Measurements from ENCODE around the gene FAM83G. TPM values are rescaled to one million over a fixed set of nuclear protein-coding genes. Genes with fewer than 3 reads are reported as not detected.
A peak's percentile ranks its signal among the peaks of the same experiment; 100 is the strongest.

The FAM83G gene
- total and polyA plus RNA-seq, 4 donors, result 2.2 to 11.9 (median 7.5) TPM

DNA sequence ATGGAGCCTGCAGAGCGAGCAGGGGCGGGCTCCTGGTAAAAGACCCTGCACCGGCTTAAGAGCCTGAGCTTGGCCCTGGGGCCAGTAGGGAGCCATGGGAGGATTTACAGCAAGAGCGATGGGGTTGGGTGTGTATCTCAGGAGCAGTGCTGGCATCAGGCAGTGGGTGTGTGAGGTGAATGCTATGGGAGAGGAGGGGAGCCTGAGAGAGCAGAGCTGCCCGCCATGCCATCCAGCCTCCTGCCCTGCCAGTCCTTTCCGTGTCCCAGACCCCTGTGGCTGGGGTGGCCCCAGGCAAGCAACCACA is 23.3 kb downstream of the FAM83G start:
- Histone ChIP-seq H3K27ac (ENCODE audit: low read depth in 1 of 2, low read length in 1 of 2) (no peak overlapping the region), H3K4me3 (no peak overlapping the region), H3K9ac (ENCODE audit: insufficient read depth in 1 of 2, low read length in 2 of 2) (no peak overlapping the region), H3K36me3 (ENCODE audit: control insufficient read depth in 4 of 4, insufficient read depth in 4 of 4, low read length in 4 of 4) (peaks cover 0 to 28% (median 0%) of the 10 kb centered on the region in 4 donors), H3K27me3 (ENCODE audit: control insufficient read depth in 3 of 3, insufficient read depth in 3 of 3, low read length in 2 of 3) (no peaks in the 10 kb centered on the region), H3K9me3 (ENCODE audit: control insufficient read depth in 4 of 4, insufficient read depth in 3 of 4, low read length in 3 of 4) (no peaks in the 10 kb centered on the region), H3K4me1 (ENCODE audit: control insufficient read depth in 5 of 5, insufficient read depth in 5 of 5, low read length in 5 of 5) (peaks cover 0 to 12% (median 0%) of the 10 kb centered on the region in 5 donors)
- DNase-seq (no peak), ATAC-seq (ENCODE audit: insufficient read depth, low FRiP score) (no peak)
- WGBS, 2 donors, result 95 to 97% methylated on average over 6 of the region's 6 CpGs
- TF ChIP-seq, protein P1, sequence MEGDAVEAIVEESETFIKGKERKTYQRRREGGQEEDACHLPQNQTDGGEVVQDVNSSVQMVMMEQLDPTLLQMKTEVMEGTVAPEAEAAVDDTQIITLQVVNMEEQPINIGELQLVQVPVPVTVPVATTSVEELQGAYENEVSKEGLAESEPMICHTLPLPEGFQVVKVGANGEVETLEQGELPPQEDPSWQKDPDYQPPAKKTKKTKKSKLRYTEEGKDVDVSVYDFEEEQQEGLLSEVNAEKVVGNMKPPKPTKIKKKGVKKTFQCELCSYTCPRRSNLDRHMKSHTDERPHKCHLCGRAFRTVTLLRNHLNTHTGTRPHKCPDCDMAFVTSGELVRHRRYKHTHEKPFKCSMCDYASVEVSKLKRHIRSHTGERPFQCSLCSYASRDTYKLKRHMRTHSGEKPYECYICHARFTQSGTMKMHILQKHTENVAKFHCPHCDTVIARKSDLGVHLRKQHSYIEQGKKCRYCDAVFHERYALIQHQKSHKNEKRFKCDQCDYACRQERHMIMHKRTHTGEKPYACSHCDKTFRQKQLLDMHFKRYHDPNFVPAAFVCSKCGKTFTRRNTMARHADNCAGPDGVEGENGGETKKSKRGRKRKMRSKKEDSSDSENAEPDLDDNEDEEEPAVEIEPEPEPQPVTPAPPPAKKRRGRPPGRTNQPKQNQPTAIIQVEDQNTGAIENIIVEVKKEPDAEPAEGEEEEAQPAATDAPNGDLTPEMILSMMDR (IDR thresholded peaks at IDR 0.05; ENCODE audit: control extremely low read depth, extremely low read depth), result no peak

DNA sequence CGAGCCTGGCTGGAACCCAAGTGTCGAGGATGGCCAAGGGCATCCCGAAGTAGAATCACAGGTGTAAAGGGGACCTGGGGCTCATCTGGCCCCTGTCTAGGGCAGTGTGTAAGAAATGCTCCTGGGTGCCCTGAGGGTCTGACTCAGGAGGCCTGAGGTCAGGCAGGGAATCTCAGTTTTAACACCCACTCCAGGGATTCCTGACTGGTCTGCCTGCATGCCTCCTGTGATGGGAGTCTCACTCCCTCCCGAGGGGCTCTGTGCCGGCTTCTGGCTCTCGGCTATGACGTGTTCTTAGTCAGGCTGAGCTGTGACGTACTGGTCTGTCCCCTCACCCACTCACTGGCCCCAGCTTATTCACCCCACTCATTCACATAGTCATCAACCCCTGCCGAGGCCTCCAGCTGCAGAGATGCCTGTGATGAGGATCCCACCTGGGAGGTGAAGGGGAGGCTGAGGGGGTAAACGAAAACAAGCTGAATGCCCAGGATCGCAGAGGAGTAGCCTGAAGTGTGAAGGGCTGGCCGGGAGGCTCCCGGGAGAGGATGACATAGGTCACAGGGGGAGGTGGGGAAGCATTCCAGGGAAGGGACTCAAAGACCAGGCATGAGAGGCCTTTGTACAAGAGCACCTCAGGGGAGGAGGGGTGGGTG is 23.8 kb downstream of the FAM83G start:
- H3K27me3 ChIP-seq (ENCODE audit: control insufficient read depth in 3 of 3, insufficient read depth in 3 of 3, low read length in 2 of 3), result no peaks in the 10 kb centered on the region
- 91 to 93% methylated on average over 13 of the region's 13 CpGs for WGBS, 2 donors
- no peak overlapping the region for H3K9ac ChIP-seq (ENCODE audit: insufficient read depth in 1 of 2, low read length in 2 of 2)
- peaks cover 0 to 27% (median 0%) of the 10 kb centered on the region in 4 donors for H3K36me3 ChIP-seq (ENCODE audit: control insufficient read depth in 4 of 4, insufficient read depth in 4 of 4, low read length in 4 of 4)
- no peak for ATAC-seq (ENCODE audit: insufficient read depth, low FRiP score)
- peak in 1 of 3 donors; percentile 15 for DNase-seq
- H3K27ac ChIP-seq (ENCODE audit: low read depth in 1 of 2, low read length in 1 of 2), result no peak overlapping the region
- H3K4me1 ChIP-seq (ENCODE audit: control insufficient read depth in 5 of 5, insufficient read depth in 5 of 5, low read length in 5 of 5), result peaks cover 0 to 12% (median 0%) of the 10 kb centered on the region in 5 donors
- no peaks in the 10 kb centered on the region for H3K9me3 ChIP-seq (ENCODE audit: control insufficient read depth in 4 of 4, insufficient read depth in 3 of 4, low read length in 3 of 4)
- H3K4me3 ChIP-seq, result no peak overlapping the region
- TF ChIP-seq, protein P1 (IDR thresholded peaks at IDR 0.05; ENCODE audit: control extremely low read depth, extremely low read depth), result no peak

DNA sequence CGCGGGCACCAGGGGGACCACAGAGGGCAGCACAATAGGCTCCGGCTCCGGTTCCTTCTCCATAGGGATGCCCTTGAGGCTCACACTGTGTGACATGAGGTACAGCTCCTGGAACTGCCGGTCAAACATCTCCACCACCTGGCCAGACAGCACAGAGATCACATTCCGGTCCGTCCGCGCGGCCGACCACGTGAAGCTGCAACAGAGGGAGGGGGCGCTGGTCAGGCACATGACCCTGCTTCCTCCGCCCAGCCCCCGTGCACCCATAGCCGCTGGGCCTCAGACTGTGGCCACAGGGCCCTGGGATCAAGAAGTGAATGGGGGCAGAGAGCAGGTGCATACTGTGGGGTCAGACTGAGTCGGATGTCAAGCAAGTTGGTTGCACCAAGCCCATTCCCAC is 25.9 kb downstream of the FAM83G start:
- H3K9me3 ChIP-seq (ENCODE audit: control insufficient read depth in 4 of 4, insufficient read depth in 3 of 4, low read length in 3 of 4), result no peaks in the 10 kb centered on the region
- H3K27ac ChIP-seq (ENCODE audit: low read depth in 1 of 2, low read length in 1 of 2), result no peak overlapping the region
- peaks cover 0 to 8% (median 0%) of the 10 kb centered on the region in 5 donors for H3K4me1 ChIP-seq (ENCODE audit: control insufficient read depth in 5 of 5, insufficient read depth in 5 of 5, low read length in 5 of 5)
- no peak for ATAC-seq (ENCODE audit: insufficient read depth, low FRiP score)
- H3K9ac ChIP-seq (ENCODE audit: insufficient read depth in 1 of 2, low read length in 2 of 2), result no peak overlapping the region
- no peak overlapping the region for H3K4me3 ChIP-seq
- no peak for DNase-seq
- peaks cover 0 to 30% (median 0%) of the 10 kb centered on the region in 4 donors for H3K36me3 ChIP-seq (ENCODE audit: control insufficient read depth in 4 of 4, insufficient read depth in 4 of 4, low read length in 4 of 4)
- H3K27me3 ChIP-seq (ENCODE audit: control insufficient read depth in 3 of 3, insufficient read depth in 3 of 3, low read length in 2 of 3), result no peaks in the 10 kb centered on the region
- 93 to 96% methylated on average over 17 of the region's 17 CpGs for WGBS, 2 donors
- TF ChIP-seq, protein P1 (IDR thresholded peaks at IDR 0.05; ENCODE audit: control extremely low read depth, extremely low read depth), result no peak

DNA sequence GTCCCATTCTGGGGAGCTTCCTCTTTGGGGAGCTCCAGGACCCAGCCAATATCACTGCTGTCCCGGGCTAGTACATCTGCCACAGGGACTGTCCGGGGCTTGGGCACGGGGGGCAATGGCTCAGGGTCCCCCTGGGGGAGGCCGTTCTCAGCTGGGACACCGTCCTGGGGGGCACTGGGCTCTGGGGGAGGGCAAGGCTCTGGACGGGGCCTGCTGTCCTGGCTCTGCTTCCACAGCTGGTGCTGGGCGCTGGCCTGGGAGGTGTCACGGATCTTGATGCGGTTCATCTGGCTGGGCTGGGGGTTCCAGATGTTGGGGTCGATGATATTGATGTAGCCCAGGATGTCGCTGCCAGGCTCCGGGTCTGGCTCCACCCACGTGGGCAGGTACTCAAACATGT is 26.5 kb downstream of the FAM83G start:
- Histone ChIP-seq H3K4me1 (ENCODE audit: control insufficient read depth in 5 of 5, insufficient read depth in 5 of 5, low read length in 5 of 5) (peaks cover 0 to 8% (median 0%) of the 10 kb centered on the region in 5 donors), H3K9me3 (ENCODE audit: control insufficient read depth in 4 of 4, insufficient read depth in 3 of 4, low read length in 3 of 4) (no peaks in the 10 kb centered on the region), H3K9ac (ENCODE audit: insufficient read depth in 1 of 2, low read length in 2 of 2) (no peak overlapping the region), H3K27me3 (ENCODE audit: control insufficient read depth in 3 of 3, insufficient read depth in 3 of 3, low read length in 2 of 3) (no peaks in the 10 kb centered on the region), H3K36me3 (ENCODE audit: control insufficient read depth in 4 of 4, insufficient read depth in 4 of 4, low read length in 4 of 4) (peaks cover 0 to 30% (median 0%) of the 10 kb centered on the region in 4 donors), H3K27ac (ENCODE audit: low read depth in 1 of 2, low read length in 1 of 2) (no peak overlapping the region), H3K4me3 (no peak overlapping the region)
- WGBS, 2 donors, result 94 to 97% methylated on average over 13 of the region's 13 CpGs
- DNase-seq, result no peak
- ATAC-seq (ENCODE audit: insufficient read depth, low FRiP score), result no peak
- TF ChIP-seq, protein P1 (IDR thresholded peaks at IDR 0.05; ENCODE audit: control extremely low read depth, extremely low read depth), result no peak
